H1 (cell line): Measurements from ENCODE around the gene BTD. TPM values are rescaled to one million over a fixed set of nuclear protein-coding genes. Genes with fewer than 3 reads are reported as not detected.

ENCODE experiments used
- CTCF ChIA-PET: fragments of 300-600 bp; sonication (Branson Sonifier 250); formaldehyde crosslinking; loops from one replicate; lab custom pipeline; 2021; ENCODE audit not compliant: partially characterized antibody; lab: Charles Lee
- POLR2A ChIA-PET: fragments of 300-600 bp; sonication (Branson Sonifier 250); formaldehyde crosslinking; loops from one replicate; lab custom pipeline; 2021; ENCODE audit warnings: inconsistent platforms; ENCODE audit not compliant: partially characterized antibody; lab: Charles Lee
- DNase-seq, 2 experiments: peaks; one replicate each; pipeline versions ENCODE4 v3.0.0 to v3.0.0-alpha.2; 2010 to 2022; ENCODE audit warnings: low spot score in 2 of 2, low read depth in 1 of 2, mixed read lengths in 1 of 2
- FAIRE-seq: peaks from 2 replicates; lab custom pipeline; 2011; peaks lifted over from hg19 to GRCh38; lab: Jason Lieb, UNC
- H2AFZ ChIP-seq: 2 replicates; pipeline ENCODE4 v1.8.1; 2012; ENCODE audit warnings: low read length, inconsistent platforms
- H2AK5ac ChIP-seq: 2 replicates; pipeline ENCODE4 v1.6.1; 2013; ENCODE audit warnings: low read depth, low read length
- H2BK120ac ChIP-seq: replicated peaks from 2 replicates; pipeline ENCODE3; 2013; ENCODE audit warnings: low read depth, low read length, inconsistent platforms
- H2BK12ac ChIP-seq: 2 replicates; pipeline ENCODE4 v1.6.1; 2013; ENCODE audit warnings: low read depth, low read length
- H2BK15ac ChIP-seq: 2 replicates; pipeline ENCODE4 v1.6.1; 2013; ENCODE audit warnings: low read length
- H2BK20ac ChIP-seq: 2 replicates; pipeline ENCODE4 v1.6.1; 2013; ENCODE audit warnings: low read length
- H2BK5ac ChIP-seq: 2 replicates; pipeline ENCODE4 v1.6.1; 2013; ENCODE audit warnings: low read depth, low read length
- H3K14ac ChIP-seq: 2 replicates; pipeline ENCODE4 v1.6.1; 2013; ENCODE audit warnings: inconsistent platforms; ENCODE audit not compliant: insufficient read length
- H3K18ac ChIP-seq: 2 replicates; pipeline ENCODE4 v1.6.1; 2013; ENCODE audit warnings: low read length; ENCODE audit errors: extremely low read depth
- H3K23ac ChIP-seq: 2 replicates; pipeline ENCODE4 v1.6.1; 2013; ENCODE audit warnings: inconsistent platforms; ENCODE audit not compliant: insufficient read length
- H3K23me2 ChIP-seq: 2 replicates; pipeline ENCODE4 v1.6.1; 2013; ENCODE audit warnings: low read depth, low read length
- H3K27ac ChIP-seq: 2 replicates; pipeline ENCODE4 v1.6.1; 2011; ENCODE audit warnings: low read depth, low read length, inconsistent platforms
- H3K27me3 ChIP-seq, 4 experiments: replicated peaks in 1 of 4; 1 replicate in 1 of 4; 2 replicates in 3 of 4; pipeline versions ENCODE4 v1.6.1 to v1.8.1; 2011 to 2013; ENCODE audit warnings: low read length in 3 of 4, mild to moderate bottlenecking in 3 of 4, inconsistent platforms in 2 of 4, mixed read lengths in 2 of 4, moderate library complexity in 1 of 4; ENCODE audit not compliant: control insufficient read depth in 3 of 4, insufficient read depth in 3 of 4; ENCODE audit errors: extremely low read depth in 1 of 4
- H3K36me3 ChIP-seq, 4 experiments: 2 replicates each; pipeline versions ENCODE4 v1.6.1 to v1.8.1; 2011 to 2013; ENCODE audit warnings: mild to moderate bottlenecking in 4 of 4, low read length in 3 of 4, moderate library complexity in 2 of 4, control low read depth in 1 of 4, inconsistent platforms in 1 of 4; ENCODE audit not compliant: insufficient read depth in 4 of 4, control insufficient read depth in 2 of 4
- H3K4ac ChIP-seq: replicated peaks from 2 replicates; pipeline ENCODE3; 2013; ENCODE audit warnings: low read length, low read depth, mixed read lengths, inconsistent platforms; ENCODE audit not compliant: insufficient read length
- H3K4me1 ChIP-seq, 4 experiments: replicated peaks in 1 of 4; 1 replicate in 1 of 4; 2 replicates in 3 of 4; pipeline versions ENCODE4 v1.6.1 to v1.8.1; 2011 to 2013; ENCODE audit warnings: low read length in 3 of 4, inconsistent platforms in 2 of 4, mixed read lengths in 1 of 4; ENCODE audit not compliant: insufficient read depth in 4 of 4, control insufficient read depth in 3 of 4
- H3K4me2 ChIP-seq, 2 experiments: 2 replicates each; pipeline versions ENCODE4 v1.6.1 to v1.8.1; 2011 to 2013; ENCODE audit warnings: low read depth in 2 of 2, low read length in 2 of 2, control low read depth in 1 of 2, inconsistent platforms in 1 of 2, mild to moderate bottlenecking in 1 of 2; ENCODE audit not compliant: insufficient read depth in 1 of 2
- H3K4me3 ChIP-seq, 4 experiments: fragments of 200-600, 300-600 bp in 1 of 4; sonication (generic), shearing (Covaris generic), sonication (Bioruptor Twin) in 1 of 4; 2 replicates each; pipeline versions ENCODE4 v1.5.1 to v1.8.1; 2011 to 2016; ENCODE audit warnings: low read length in 4 of 4, low read depth in 3 of 4, control low read depth in 2 of 4, inconsistent platforms in 2 of 4, mild to moderate bottlenecking in 2 of 4, mixed read lengths in 1 of 4, moderate library complexity in 1 of 4; ENCODE audit not compliant: insufficient read depth in 2 of 4; ENCODE audit errors: extremely low read depth in 1 of 4
- H3K56ac ChIP-seq: replicated peaks from 2 replicates; pipeline ENCODE3; 2013; ENCODE audit warnings: low read depth, mild to moderate bottlenecking, mixed read lengths, low read length, inconsistent platforms; ENCODE audit not compliant: insufficient read length
- H3K79me1 ChIP-seq: 2 replicates; pipeline ENCODE4 v1.6.1; 2013; ENCODE audit warnings: low read depth, low read length, control low read depth
- H3K79me2 ChIP-seq, 2 experiments: 2 replicates each; pipeline versions ENCODE4 v1.6.1 to v1.8.1; 2012 to 2013; ENCODE audit warnings: low read length in 2 of 2, mild to moderate bottlenecking in 2 of 2, inconsistent platforms in 1 of 2; ENCODE audit not compliant: insufficient read depth in 2 of 2, control insufficient read depth in 1 of 2
- H3K9ac ChIP-seq, 4 experiments: replicated peaks in 1 of 4; 1 replicate in 1 of 4; 2 replicates in 3 of 4; pipeline versions ENCODE4 v1.6.1 to v1.8.1; 2011 to 2013; ENCODE audit warnings: low read depth in 3 of 4, low read length in 3 of 4, control low read depth in 2 of 4, mild to moderate bottlenecking in 2 of 4, moderate library complexity in 2 of 4, inconsistent platforms in 1 of 4; ENCODE audit errors: extremely low read depth in 1 of 4
- H3K9me3 ChIP-seq, 2 experiments: 2 replicates each; pipeline versions ENCODE4 v1.6.1 to v1.8.1; 2012 to 2013; ENCODE audit warnings: mild to moderate bottlenecking in 2 of 2, moderate library complexity in 2 of 2, control low read depth in 1 of 2, inconsistent platforms in 1 of 2, low read depth in 1 of 2, low read length in 1 of 2, mixed read lengths in 1 of 2; ENCODE audit not compliant: insufficient read depth in 2 of 2
- H4K20me1 ChIP-seq, 2 experiments: replicated peaks in 1 of 2; 2 replicates each; pipeline versions ENCODE3 to v1.8.1; 2011 to 2013; ENCODE audit warnings: inconsistent platforms in 2 of 2, low read length in 2 of 2, mild to moderate bottlenecking in 1 of 2; ENCODE audit not compliant: insufficient read depth in 2 of 2, control insufficient read depth in 1 of 2
- H4K5ac ChIP-seq: 2 replicates; pipeline ENCODE4 v1.6.1; 2013; ENCODE audit warnings: low read length, low read depth, mixed read lengths, inconsistent platforms; ENCODE audit not compliant: insufficient read length
- H4K8ac ChIP-seq: 2 replicates; pipeline ENCODE4 v1.8.0; 2013; ENCODE audit warnings: mild to moderate bottlenecking, moderate library complexity, low read length, inconsistent platforms; ENCODE audit not compliant: insufficient read depth; ENCODE audit errors: extremely low read depth
- H4K91ac ChIP-seq: replicated peaks from 2 replicates; pipeline ENCODE3; 2013; ENCODE audit warnings: low read length, mixed read lengths, inconsistent platforms; ENCODE audit not compliant: insufficient read length
- BRCA1 ChIP-seq: IDR thresholded peaks from 2 replicates; pipeline ENCODE4 v1.6.1; 2012; ENCODE audit warnings: low read depth, low read length, improper control_type of control experiment
- CEBPB ChIP-seq: IDR thresholded peaks from 2 replicates; pipeline ENCODE4 v1.6.1; 2012; ENCODE audit warnings: low read depth, low read length
- EP300 ChIP-seq, 2 experiments: IDR thresholded peaks; 1 replicate in 1 of 2; 2 replicates in 1 of 2; pipeline ENCODE4 v1.6.1; 2011 to 2012; ENCODE audit warnings: low read depth in 2 of 2, low read length in 2 of 2, mild to moderate bottlenecking in 2 of 2, borderline replicate concordance in 1 of 2, inconsistent platforms in 1 of 2, moderate library complexity in 1 of 2
- FOSL1 ChIP-seq: IDR thresholded peaks from 2 replicates; pipeline ENCODE4 v1.6.1; 2011; ENCODE audit warnings: mild to moderate bottlenecking, low read depth, low read length, moderate library complexity; ENCODE audit not compliant: insufficient read depth
- NRF1 ChIP-seq: IDR thresholded peaks from 2 replicates; pipeline ENCODE4 v1.6.1; 2011; ENCODE audit warnings: mild to moderate bottlenecking, low read depth, low read length, improper control_type of control experiment
- POLR2A ChIP-seq, 2 experiments: IDR thresholded peaks; 1 replicate in 1 of 2; 2 replicates in 1 of 2; pipeline ENCODE4 v1.6.1; 2011; ENCODE audit warnings: low read depth in 2 of 2, low read length in 2 of 2, mild to moderate bottlenecking in 2 of 2; ENCODE audit errors: control extremely low read depth in 1 of 2
- RXRA ChIP-seq: IDR thresholded peaks from 2 replicates; pipeline ENCODE4 v1.6.1; 2011; ENCODE audit warnings: low read depth, mild to moderate bottlenecking, low read length, moderate library complexity; ENCODE audit not compliant: insufficient read depth
- WGBS, 2 experiments: shearing (Covaris generic) in 1 of 2; methylation state at CpG; one replicate each; pipeline versions ENCODE4 v1.1.6 to v1.1.7; 2013 to 2015; ENCODE audit warnings: low lambda C conversion rate in 2 of 2, mixed read lengths in 2 of 2, inconsistent platforms in 1 of 2, low coverage in 1 of 2, missing lambda C conversion rate in 1 of 2; ENCODE audit not compliant: insufficient replicate concordance in 2 of 2, insufficient coverage in 1 of 2, insufficient read length in 1 of 2; ENCODE audit errors: extremely low coverage in 1 of 2, missing lambda C conversion rate in 1 of 2; 5-methylcytosine and 5-hydroxymethylcytosine counted together
- polyA plus RNA-seq, 7 experiments: library from polyadenylated mRNA; depleted of rRNA in 3 of 7; stranded (reverse) in 5 of 7; unstranded in 2 of 7; fragments of >200 nt in 5 of 7; fragments of 200-250 nt in 2 of 7; gene quantifications; 1 replicate in 5 of 7; 2 replicates in 1 of 7; 4 replicates in 1 of 7; pipeline versions ENCODE4 v1.2.1 to v1.2.3, GENCODE V29; 2011 to 2013; ENCODE audit warnings: missing spikeins in 2 of 7, mixed read lengths in 2 of 7
- total RNA-seq: library from RNA; stranded (reverse); fragmentation: NEBNext Ultra II Directional; extraction: Animal tissue kit (Norgen Biotek cat#: 25700); gene quantifications from 2 replicates; pipeline ENCODE4 v1.2.1, GENCODE V29; 2021
- TF ChIP-seq, protein P1 (sequence below): IDR thresholded peaks from 2 replicates; pipeline ENCODE4 v1.6.1; 2012; ENCODE audit warnings: inconsistent platforms

BTD gene
- total and polyA plus RNA-seq, 2 of the 8 experiments (the other 6 are each of a cell fraction or from before 2014, with no cell fraction given), result 21.8 to 36.7 TPM

GRCh38 chr3:15660055-15660935 is 58.8 kb downstream of the BTD start:
- H3K36me3 ChIP-seq, result no peaks in the 10 kb centered on the region
- H4K91ac ChIP-seq, result no peak overlapping the region
- no peak overlapping the region for H4K8ac ChIP-seq
- FAIRE-seq, result no peak
- no peak for DNase-seq
- ChIA-PET POLR2A (interaction anchor here (1.4 kb wide), 1 partner anchor 9 kb away, joined by 5 read pairs; no protein-coding TSS in a partner anchor), CTCF (no interaction called here)
- no peak overlapping the region for H3K4me2 ChIP-seq
- TF ChIP-seq EP300 (IDR thresholded peaks at IDR 0.05; ENCODE audit: borderline replicate concordance in 1 of 2, low read depth in 2 of 2, low read length in 2 of 2) (no peak), CEBPB (no peak), FOSL1 (no peak), RXRA (no peak), NRF1 (no peak), POLR2A (IDR thresholded peaks at IDR 0.05; ENCODE audit: control extremely low read depth in 1 of 2, low read depth in 2 of 2, low read length in 2 of 2) (no peak), BRCA1 (no peak)
- TF ChIP-seq, protein P1, sequence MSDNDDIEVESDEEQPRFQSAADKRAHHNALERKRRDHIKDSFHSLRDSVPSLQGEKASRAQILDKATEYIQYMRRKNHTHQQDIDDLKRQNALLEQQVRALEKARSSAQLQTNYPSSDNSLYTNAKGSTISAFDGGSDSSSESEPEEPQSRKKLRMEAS, result no peak
- no peak overlapping the region for H3K23ac ChIP-seq
- H3K18ac ChIP-seq, result no peak overlapping the region
- H4K5ac ChIP-seq, result no peak overlapping the region
- H3K27me3 ChIP-seq, result no peaks in the 10 kb centered on the region
- H3K9ac ChIP-seq, result no peak overlapping the region
- no peaks in the 10 kb centered on the region for H3K23me2 ChIP-seq
- no peak overlapping the region for H3K56ac ChIP-seq
- H2BK15ac ChIP-seq, result no peak overlapping the region
- H2BK5ac ChIP-seq, result no peak overlapping the region
- no peak overlapping the region for H3K14ac ChIP-seq
- H3K79me1 ChIP-seq, result no peaks in the 10 kb centered on the region
- H2BK12ac ChIP-seq, result no peak overlapping the region
- peaks cover 0 to 8% (median 3%) of the 10 kb centered on the region in 4 experiments; a peak in 3 of 7 replicates for H3K4me1 ChIP-seq
- H3K4me3 ChIP-seq, result no peak overlapping the region
- no peaks in the 10 kb centered on the region for H3K79me2 ChIP-seq
- H3K27ac ChIP-seq, result no peak overlapping the region
- 81% methylated on average over 7 of the region's 7 CpGs; no CpG with 5 or more reads in 1 of the 2 experiments for WGBS, 2 experiments
- no peak overlapping the region for H2BK20ac ChIP-seq
- no peak overlapping the region for H2AFZ ChIP-seq
- no peaks in the 10 kb centered on the region for H4K20me1 ChIP-seq
- H3K4ac ChIP-seq, result no peak overlapping the region
- no peak overlapping the region for H2AK5ac ChIP-seq
- H2BK120ac ChIP-seq, result no peak overlapping the region
- H3K9me3 ChIP-seq, result no peaks in the 10 kb centered on the region
